Measurements from ENCODE around the gene ARRB2. TPM values are rescaled to one million over a fixed set of nuclear protein-coding genes. Genes with fewer than 3 reads are reported as not detected.

Gene ARRB2
- total RNA-seq, 6 experiments from 2014 or later = 8.0 to 10.7 (median 9.1) TPM

DNA sequence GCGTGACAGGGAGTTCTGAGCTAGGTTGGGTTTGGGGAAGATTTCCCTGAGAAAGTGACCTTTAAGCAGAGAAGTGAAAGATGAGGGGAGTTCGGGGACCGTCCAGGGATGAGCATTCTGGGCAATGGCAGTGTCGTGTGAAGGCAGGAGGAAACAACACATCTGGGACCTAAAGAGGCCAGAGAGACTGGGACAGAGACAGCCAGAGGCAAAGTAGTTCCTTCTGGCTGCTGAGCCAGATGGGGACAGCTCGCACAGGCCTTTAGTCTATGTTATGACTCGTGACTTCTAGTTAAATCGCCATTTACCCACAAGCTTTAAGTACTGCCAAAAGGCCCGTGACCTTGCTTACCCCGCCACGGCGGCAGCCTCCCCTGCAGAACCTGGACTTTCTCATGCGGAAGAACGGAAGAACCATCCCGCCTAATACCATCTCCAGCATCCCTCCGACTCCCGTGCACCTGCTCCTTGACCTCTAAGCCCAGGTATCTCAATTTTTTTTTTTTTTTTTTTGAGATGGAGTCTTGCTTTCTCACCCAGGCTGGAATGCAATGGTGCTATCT, 12.3 kb downstream of the ARRB2 start:
- Mint-ChIP-seq H3K36me3 (ENCODE audit: low read depth) (no peaks in the 10 kb centered on the region), H3K9me3 (no peaks in the 10 kb centered on the region), H3K27me3 (ENCODE audit: insufficient read depth) (peaks cover 10% of the 10 kb centered on the region), H3K4me3 (no peak overlapping the region), H3K27ac (no peak overlapping the region), H3K4me1 (ENCODE audit: low read depth) (peaks cover 13% of the 10 kb centered on the region)
- TF ChIP-seq, protein P1, sequence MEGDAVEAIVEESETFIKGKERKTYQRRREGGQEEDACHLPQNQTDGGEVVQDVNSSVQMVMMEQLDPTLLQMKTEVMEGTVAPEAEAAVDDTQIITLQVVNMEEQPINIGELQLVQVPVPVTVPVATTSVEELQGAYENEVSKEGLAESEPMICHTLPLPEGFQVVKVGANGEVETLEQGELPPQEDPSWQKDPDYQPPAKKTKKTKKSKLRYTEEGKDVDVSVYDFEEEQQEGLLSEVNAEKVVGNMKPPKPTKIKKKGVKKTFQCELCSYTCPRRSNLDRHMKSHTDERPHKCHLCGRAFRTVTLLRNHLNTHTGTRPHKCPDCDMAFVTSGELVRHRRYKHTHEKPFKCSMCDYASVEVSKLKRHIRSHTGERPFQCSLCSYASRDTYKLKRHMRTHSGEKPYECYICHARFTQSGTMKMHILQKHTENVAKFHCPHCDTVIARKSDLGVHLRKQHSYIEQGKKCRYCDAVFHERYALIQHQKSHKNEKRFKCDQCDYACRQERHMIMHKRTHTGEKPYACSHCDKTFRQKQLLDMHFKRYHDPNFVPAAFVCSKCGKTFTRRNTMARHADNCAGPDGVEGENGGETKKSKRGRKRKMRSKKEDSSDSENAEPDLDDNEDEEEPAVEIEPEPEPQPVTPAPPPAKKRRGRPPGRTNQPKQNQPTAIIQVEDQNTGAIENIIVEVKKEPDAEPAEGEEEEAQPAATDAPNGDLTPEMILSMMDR (IDR thresholded peaks at IDR 0.05) = no peak
- no peak for DNase-seq

DNA sequence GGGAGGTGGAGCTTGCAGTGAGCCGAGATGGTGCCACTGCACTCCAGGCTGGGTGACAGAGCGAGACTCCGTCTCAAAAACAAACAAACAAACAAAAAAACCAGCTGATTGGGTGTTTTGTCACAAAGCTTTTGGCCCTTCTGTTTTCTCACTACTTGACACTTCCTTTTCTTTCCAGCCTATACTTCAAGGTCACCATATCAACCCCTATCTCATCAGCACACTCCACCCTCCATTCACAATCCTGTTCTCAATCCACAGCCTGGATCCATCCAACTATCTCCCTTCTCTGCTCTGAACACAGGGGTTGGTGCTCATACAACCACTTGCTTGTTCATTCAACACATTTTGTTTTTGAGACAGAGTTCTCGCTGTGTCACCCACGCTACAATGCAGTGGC, 14.2 kb downstream of the ARRB2 start:
- H3K9me3 Mint-ChIP-seq = no peaks in the 10 kb centered on the region
- H3K36me3 Mint-ChIP-seq (ENCODE audit: low read depth) = no peaks in the 10 kb centered on the region

DNA sequence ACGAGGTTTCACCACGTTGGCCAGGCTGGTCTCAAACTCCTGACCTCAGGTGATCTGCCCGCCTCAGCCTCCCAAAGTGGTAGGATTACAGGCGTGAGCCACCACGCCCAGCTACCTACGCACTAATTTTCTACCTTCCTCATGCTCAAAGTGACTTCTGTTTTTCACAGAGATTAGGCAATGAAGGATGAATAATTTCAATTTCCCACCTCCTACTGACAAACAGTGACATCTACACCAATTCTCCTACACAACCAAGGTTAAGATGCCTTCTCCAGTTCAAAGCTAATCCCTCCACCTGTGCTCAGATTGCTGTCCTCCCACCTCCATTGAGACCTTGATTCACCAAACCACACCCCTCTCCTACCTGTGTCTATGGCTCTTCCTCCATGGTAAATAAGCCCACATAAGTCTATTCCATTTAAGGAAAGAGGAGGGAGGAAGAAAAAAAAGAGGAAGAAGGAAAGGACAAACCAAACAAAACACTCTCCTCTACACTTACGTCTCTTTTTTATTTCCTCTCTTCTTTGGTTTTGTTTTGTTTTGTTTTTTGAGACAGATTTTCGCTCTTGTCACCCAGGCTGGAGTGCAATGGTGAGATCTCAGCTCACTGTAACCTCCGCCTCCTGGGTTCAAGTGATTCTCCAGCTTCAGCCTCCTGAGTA, 15.3 kb downstream of the ARRB2 start:
- Mint-ChIP-seq H3K27me3 (ENCODE audit: insufficient read depth) (peaks cover 12% of the 10 kb centered on the region), H3K4me3 (no peak overlapping the region), H3K4me1 (ENCODE audit: low read depth) (peaks cover 18% of the 10 kb centered on the region), H3K27ac (no peak overlapping the region), H3K9me3 (no peaks in the 10 kb centered on the region), H3K36me3 (ENCODE audit: low read depth) (no peaks in the 10 kb centered on the region)
- TF ChIP-seq, protein P1 (IDR thresholded peaks at IDR 0.05) = no peak
- DNase-seq = no peak

More for the DNA sequence above, 14.2 kb downstream of the ARRB2 start:
- DNase-seq = no peak
- Mint-ChIP-seq H3K27me3 (ENCODE audit: insufficient read depth) (peaks cover 12% of the 10 kb centered on the region), H3K27ac (no peak overlapping the region), H3K4me1 (ENCODE audit: low read depth) (peaks cover 13% of the 10 kb centered on the region), H3K4me3 (no peak overlapping the region)
- TF ChIP-seq, protein P1 (IDR thresholded peaks at IDR 0.05) = no peak

DNA sequence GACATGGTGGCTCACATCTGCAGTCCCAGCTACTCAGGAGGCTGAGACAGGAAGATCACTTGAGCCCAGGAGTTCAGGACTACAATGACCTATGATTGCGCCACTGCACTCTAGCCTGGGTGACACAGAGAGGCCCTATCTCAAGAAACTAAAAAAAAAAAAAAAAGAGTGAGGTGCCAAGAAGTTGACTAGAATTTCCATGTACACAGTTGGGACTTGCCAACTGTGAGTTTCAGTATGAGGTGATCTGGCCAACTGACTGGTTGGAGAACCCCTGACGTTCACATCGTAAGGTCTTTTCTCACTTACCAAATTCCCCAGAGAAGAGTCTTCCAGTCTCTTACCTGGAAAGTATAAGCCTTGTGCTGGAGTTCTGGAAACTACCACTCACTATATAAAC, 17.7 kb downstream of the ARRB2 start:
- DNase-seq = no peak
- Mint-ChIP-seq H3K4me1 (ENCODE audit: low read depth) (peaks cover 9% of the 10 kb centered on the region), H3K9me3 (no peaks in the 10 kb centered on the region), H3K36me3 (ENCODE audit: low read depth) (no peaks in the 10 kb centered on the region), H3K27me3 (ENCODE audit: insufficient read depth) (peaks cover 12% of the 10 kb centered on the region), H3K4me3 (no peak overlapping the region), H3K27ac (no peak overlapping the region)
- TF ChIP-seq, protein P1 (IDR thresholded peaks at IDR 0.05) = no peak

DNA sequence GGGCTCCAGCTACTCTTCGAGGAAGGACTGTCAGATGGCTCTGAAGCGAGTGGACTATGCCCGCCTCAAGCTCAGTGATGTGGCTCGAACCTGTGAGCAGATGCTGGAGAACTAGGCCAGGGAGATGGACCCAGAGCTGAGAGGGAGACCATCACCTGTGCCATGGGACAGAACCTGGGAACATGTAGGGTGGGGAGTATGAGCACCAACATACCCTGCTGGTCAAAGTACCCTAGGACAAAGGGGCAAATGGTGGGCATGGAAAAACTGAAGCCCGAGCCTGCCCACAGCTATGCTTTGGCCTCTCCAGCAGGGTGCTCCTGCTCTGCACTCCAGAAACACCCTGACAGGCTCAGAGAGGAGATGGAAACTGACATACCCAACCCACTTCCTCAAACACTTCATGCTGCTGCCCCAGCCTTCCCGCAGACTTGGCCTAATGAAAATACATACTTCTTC, 22.7 kb downstream of the ARRB2 start:
- peaks cover 16% of the 10 kb centered on the region for H3K4me1 Mint-ChIP-seq (ENCODE audit: low read depth)
- TF ChIP-seq, protein P1 (IDR thresholded peaks at IDR 0.05) = peak; percentile 46; the same call in 1 of the 2 replicates

More for the DNA sequence above, 22.7 kb downstream of the ARRB2 start:
- H3K27ac Mint-ChIP-seq = no peak overlapping the region
- DNase-seq = no peak
- no peaks in the 10 kb centered on the region for H3K9me3 Mint-ChIP-seq
- H3K4me3 Mint-ChIP-seq = peak overlapping the region; percentile 26; the same call in 1 of the 2 replicates
- peaks cover 7% of the 10 kb centered on the region for H3K27me3 Mint-ChIP-seq (ENCODE audit: insufficient read depth)
- no peaks in the 10 kb centered on the region for H3K36me3 Mint-ChIP-seq (ENCODE audit: low read depth)
